Measurements from ENCODE around the gene PRUNE2.

Gene PRUNE2

DNA sequence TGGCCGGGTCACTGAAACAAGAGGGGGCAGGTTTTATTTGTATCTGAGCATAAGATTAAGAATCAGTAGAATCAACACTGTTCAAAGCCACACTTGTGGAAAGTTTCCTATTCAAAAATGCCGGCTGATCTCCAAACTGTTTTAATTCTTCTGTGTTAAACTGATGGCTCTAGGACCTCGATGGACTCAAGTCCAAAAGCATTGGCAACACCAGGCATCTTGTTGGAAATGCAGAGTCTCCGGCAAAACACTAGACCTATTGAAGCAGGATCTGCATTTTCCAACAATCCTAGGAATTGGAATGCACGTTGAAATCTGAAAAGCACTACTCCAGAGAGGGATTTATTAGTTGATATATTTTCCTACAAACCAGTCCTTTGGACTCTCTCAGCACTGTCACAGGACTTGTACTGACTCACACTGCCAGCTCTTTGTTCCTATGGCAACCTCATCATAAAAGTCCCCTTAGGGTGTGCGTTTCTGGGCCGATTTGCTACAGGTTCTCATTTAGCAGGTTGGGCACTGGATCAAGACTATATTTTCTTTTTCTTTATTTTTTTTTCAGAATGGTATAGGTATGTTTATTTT is 189.7 kb downstream of the PRUNE2 start:
- DNase-seq (ENCODE audit: extremely low spot score), result no peak
- ChIA-PET POLR2A (interaction anchor here (1.0 kb wide), 1 partner anchor 244 kb away, joined by 3 read pairs; no protein-coding TSS in a partner anchor), CTCF (interaction anchor here (1.6 kb wide), 1 partner anchor 9 kb away, joined by 5 read pairs; no protein-coding TSS in a partner anchor)
- TF ChIP-seq, protein P1, sequence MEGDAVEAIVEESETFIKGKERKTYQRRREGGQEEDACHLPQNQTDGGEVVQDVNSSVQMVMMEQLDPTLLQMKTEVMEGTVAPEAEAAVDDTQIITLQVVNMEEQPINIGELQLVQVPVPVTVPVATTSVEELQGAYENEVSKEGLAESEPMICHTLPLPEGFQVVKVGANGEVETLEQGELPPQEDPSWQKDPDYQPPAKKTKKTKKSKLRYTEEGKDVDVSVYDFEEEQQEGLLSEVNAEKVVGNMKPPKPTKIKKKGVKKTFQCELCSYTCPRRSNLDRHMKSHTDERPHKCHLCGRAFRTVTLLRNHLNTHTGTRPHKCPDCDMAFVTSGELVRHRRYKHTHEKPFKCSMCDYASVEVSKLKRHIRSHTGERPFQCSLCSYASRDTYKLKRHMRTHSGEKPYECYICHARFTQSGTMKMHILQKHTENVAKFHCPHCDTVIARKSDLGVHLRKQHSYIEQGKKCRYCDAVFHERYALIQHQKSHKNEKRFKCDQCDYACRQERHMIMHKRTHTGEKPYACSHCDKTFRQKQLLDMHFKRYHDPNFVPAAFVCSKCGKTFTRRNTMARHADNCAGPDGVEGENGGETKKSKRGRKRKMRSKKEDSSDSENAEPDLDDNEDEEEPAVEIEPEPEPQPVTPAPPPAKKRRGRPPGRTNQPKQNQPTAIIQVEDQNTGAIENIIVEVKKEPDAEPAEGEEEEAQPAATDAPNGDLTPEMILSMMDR (IDR thresholded peaks at IDR 0.05; ENCODE audit: control extremely low read depth, extremely low read depth, low read depth, missing control alignments), result no peak

DNA sequence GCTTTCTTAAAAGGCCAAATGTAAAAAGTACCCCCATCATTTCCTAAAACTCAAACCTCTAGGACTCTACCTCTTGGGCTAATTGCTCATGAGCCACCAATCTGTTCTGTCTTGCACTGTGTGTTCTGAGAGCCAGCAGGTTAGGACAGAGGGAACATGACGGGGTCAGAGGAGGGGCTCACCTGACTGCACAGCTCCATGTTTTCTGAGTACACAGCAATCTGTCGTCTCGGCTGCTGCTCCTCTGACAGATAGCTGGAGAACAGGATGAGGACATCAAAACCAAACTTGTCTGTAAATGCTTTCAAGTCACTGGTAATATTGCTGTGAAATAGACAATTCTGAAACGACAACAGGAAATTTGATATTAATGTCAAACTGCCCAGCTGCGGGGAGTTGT is 192.5 kb downstream of the PRUNE2 start:
- POLR2A ChIA-PET, result no interaction called here
- CTCF ChIA-PET, result interaction anchor here (1.0 to 1.3 kb wide), 3 partner anchors 9 to 17 kb away, joined by 3 to 6 read pairs (median 4); no protein-coding TSS in a partner anchor
- TF ChIP-seq, protein P1 (IDR thresholded peaks at IDR 0.05; ENCODE audit: control extremely low read depth, extremely low read depth, low read depth, missing control alignments), result no peak
- DNase-seq (ENCODE audit: extremely low spot score), result no peak

DNA sequence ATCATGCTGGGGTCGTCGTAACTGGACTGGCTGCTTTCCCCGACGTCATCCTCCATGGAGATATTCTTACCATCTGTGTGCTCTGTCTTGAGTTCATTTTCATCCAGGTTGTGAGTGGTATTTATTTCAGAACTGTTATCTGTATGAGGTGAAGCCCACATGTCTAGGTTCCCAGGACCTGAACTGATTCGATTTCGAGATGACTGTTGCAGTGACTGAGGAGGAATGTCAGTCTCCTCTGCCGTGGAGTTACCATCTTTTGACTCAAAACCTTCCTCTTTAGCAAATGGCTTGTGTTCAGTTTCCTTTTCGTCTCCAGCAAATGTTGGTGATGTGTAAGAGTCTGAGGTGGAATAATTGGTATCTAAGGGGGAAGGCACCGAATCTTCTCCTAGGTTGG is 196.9 kb downstream of the PRUNE2 start:
- POLR2A ChIA-PET, result no interaction called here
- TF ChIP-seq, protein P1 (IDR thresholded peaks at IDR 0.05; ENCODE audit: control extremely low read depth, extremely low read depth, low read depth, missing control alignments), result no peak
- DNase-seq (ENCODE audit: extremely low spot score), result no peak
- CTCF ChIA-PET, result no interaction called here

DNA sequence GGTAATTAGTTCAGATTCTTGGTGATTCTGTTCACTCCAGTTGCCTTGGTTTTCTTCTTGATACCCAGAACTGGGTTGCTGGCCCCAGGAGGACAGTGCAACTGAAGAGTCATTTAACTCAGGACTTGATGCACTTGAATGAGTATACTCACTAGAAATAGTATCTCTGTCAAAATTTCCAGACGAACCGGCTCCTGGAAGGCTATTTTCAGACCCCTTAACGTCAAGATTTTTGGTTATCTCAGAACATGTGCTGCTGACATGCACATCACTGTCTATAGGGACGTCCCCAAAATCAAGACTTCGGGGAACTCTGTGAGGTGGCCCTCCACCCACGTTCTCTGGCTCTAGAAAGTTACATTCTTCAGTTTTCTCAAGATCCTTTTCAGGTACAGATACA is 198.4 kb downstream of the PRUNE2 start:
- peak; percentile 54 for DNase-seq (ENCODE audit: extremely low spot score)
- ChIA-PET CTCF (interaction anchor here (1.0 to 5.6 kb wide), 13 partner anchors 9 to 313 kb away, joined by 3 to 42 read pairs (median 5); partner anchors contain the start of gene GCNT1), POLR2A (no interaction called here)
- TF ChIP-seq, protein P1 (IDR thresholded peaks at IDR 0.05; ENCODE audit: control extremely low read depth, extremely low read depth, low read depth, missing control alignments), result no peak

DNA sequence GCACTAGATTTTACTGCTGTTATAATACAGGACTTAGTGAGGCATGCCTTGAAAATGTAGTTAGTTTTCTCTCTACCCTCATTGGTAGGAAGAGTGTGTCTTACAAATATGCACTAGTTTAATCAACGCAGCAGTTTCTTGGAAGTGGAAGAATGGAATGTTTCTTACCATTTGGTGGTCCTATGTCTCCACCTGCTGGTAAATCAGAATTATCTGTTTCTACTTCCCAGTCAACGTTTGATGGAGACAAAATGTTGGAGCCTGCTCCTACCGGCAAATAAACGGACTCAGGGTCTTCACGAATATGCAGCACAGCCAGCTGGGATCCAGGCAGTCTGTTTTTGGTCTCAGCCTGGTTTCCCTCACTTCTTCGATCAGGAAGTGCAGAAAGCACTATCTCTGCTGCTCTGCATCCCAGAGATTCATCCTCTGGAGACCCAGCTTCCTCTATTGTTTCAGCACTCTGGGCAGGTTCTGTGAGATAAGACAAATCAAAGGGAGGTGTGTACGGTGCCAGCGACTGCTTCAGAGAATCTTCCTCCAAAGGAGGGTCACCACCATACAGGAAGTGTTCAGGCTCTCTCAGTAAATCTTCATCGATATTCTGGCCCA is 201.2 kb downstream of the PRUNE2 start:
- TF ChIP-seq, protein P1 (IDR thresholded peaks at IDR 0.05; ENCODE audit: control extremely low read depth, extremely low read depth, low read depth, missing control alignments), result peak; percentile 59
- CTCF ChIA-PET, result interaction anchor here (0.7 to 8.0 kb wide), 34 partner anchors 9 to 416 kb away, joined by 3 to 53 read pairs (median 5); partner anchors contain the start of genes GCNT1 and RFK
- POLR2A ChIA-PET, result interaction anchor here (1.1 kb wide), 1 partner anchor 41 kb away, joined by 3 read pairs; no protein-coding TSS in a partner anchor
- DNase-seq (ENCODE audit: extremely low spot score), result peak; percentile 42

DNA sequence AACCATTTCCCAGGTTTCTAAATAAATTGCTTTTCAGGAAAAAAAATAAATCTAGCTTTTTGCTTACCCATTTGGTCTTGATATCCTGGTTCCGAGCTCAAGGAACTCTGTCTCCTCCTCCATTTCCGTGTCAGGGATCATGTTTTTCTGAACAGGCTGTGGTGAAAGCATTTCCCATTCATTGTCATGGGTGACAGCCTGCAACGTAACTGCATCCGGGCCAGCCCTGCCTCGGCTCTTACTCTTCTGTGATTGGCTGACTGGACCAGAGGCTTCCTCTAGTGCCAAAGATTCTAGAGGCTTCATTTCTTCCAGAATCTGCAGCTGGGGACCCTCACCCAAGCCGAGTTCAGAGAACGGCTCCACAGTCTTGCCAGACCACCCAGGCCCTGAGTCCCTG is 202.6 kb downstream of the PRUNE2 start:
- POLR2A ChIA-PET, result interaction anchor here (0.6 kb wide), 1 partner anchor 235 kb away, joined by 10 read pairs; no protein-coding TSS in a partner anchor
- DNase-seq (ENCODE audit: extremely low spot score), result no peak
- CTCF ChIA-PET, result interaction anchor here (0.8 to 8.0 kb wide), 18 partner anchors 9 to 310 kb away, joined by 3 to 53 read pairs (median 6); partner anchors contain the start of genes GCNT1 and RFK
- TF ChIP-seq, protein P1 (IDR thresholded peaks at IDR 0.05; ENCODE audit: control extremely low read depth, extremely low read depth, low read depth, missing control alignments), result no peak

Data from GM10248 (cell line).